H9 (cell line): ENCODE measurements around the gene NSUN3. TPM values are rescaled to one million over a fixed set of nuclear protein-coding genes. Genes with fewer than 3 reads are reported as not detected.

ENCODE experiments used
- DNase-seq: peaks from one replicate; pipeline ENCODE4 v3.0.0-alpha.2; 2017
- H2AFZ ChIP-seq: one replicate; pipeline ENCODE4 v1.6.1; 2013; ENCODE audit warnings: mild to moderate bottlenecking, low read length, control low read depth, moderate library complexity
- H2AK5ac ChIP-seq: 2 replicates; pipeline ENCODE4 v1.6.1; 2013; ENCODE audit warnings: low read length, control low read depth, mixed read lengths; ENCODE audit not compliant: insufficient read length
- H2BK120ac ChIP-seq: one replicate; pipeline ENCODE4 v1.6.1; 2013; ENCODE audit warnings: low read depth, mild to moderate bottlenecking, low read length, control low read depth, inconsistent platforms; ENCODE audit not compliant: poor library complexity, severe bottlenecking
- H2BK12ac ChIP-seq: 2 replicates; pipeline ENCODE4 v1.6.1; 2013; ENCODE audit warnings: low read length, control low read depth, mixed read lengths, low read depth; ENCODE audit not compliant: insufficient read length
- H2BK15ac ChIP-seq: 2 replicates; pipeline ENCODE4 v1.6.1; 2013; ENCODE audit warnings: low read depth, low read length, control low read depth
- H2BK20ac ChIP-seq: one replicate; pipeline ENCODE4 v1.6.1; 2013; ENCODE audit warnings: low read depth, mild to moderate bottlenecking, low read length, control low read depth, inconsistent platforms; ENCODE audit not compliant: poor library complexity, severe bottlenecking
- H2BK5ac ChIP-seq: 2 replicates; pipeline ENCODE4 v1.6.1; 2013; ENCODE audit warnings: low read length, control low read depth, mixed read lengths; ENCODE audit not compliant: insufficient read length
- H3K14ac ChIP-seq: 2 replicates; pipeline ENCODE4 v1.6.1; 2013; ENCODE audit warnings: low read length, control low read depth; ENCODE audit not compliant: insufficient read depth
- H3K18ac ChIP-seq: 2 replicates; pipeline ENCODE4 v1.6.1; 2013; ENCODE audit warnings: low read depth, mild to moderate bottlenecking, mixed read lengths, low read length, control low read depth; ENCODE audit not compliant: insufficient read length
- H3K23ac ChIP-seq: 2 replicates; pipeline ENCODE4 v1.6.1; 2013; ENCODE audit warnings: low read length, control low read depth, mixed read lengths, low read depth; ENCODE audit not compliant: insufficient read length
- H3K23me2 ChIP-seq: 2 replicates; pipeline ENCODE4 v1.6.1; 2013; ENCODE audit warnings: low read depth, mild to moderate bottlenecking, mixed read lengths, low read length, control low read depth; ENCODE audit not compliant: insufficient read length, poor library complexity, severe bottlenecking
- H3K27ac ChIP-seq: 2 replicates; pipeline ENCODE4 v1.5.1; 2013; ENCODE audit warnings: low read length, control low read depth, mixed read lengths, low read depth; ENCODE audit not compliant: insufficient read length
- H3K27me3 ChIP-seq: 2 replicates; pipeline ENCODE4 v1.6.1; 2013; ENCODE audit warnings: low read length, control low read depth, inconsistent platforms; ENCODE audit not compliant: insufficient read depth
- H3K4ac ChIP-seq: 2 replicates; pipeline ENCODE4 v1.6.1; 2013; ENCODE audit warnings: low read depth, mild to moderate bottlenecking, control low read depth, inconsistent platforms, low read length, moderate library complexity
- H3K4me1 ChIP-seq: 2 replicates; pipeline ENCODE4 v1.6.1; 2013; ENCODE audit warnings: low read length, control low read depth, inconsistent platforms; ENCODE audit not compliant: insufficient read depth
- H3K4me2 ChIP-seq: 2 replicates; pipeline ENCODE4 v1.6.1; 2013; ENCODE audit warnings: low read length, control low read depth, mixed read lengths; ENCODE audit not compliant: insufficient read length, insufficient read depth
- H3K56ac ChIP-seq: 2 replicates; pipeline ENCODE4 v1.6.1; 2013; ENCODE audit warnings: low read depth, mild to moderate bottlenecking, mixed read lengths, low read length, control low read depth; ENCODE audit not compliant: insufficient read length
- H3K79me1 ChIP-seq: 2 replicates; pipeline ENCODE4 v1.6.1; 2013; ENCODE audit warnings: low read depth, mild to moderate bottlenecking, moderate library complexity, low read length, control low read depth, inconsistent platforms; ENCODE audit not compliant: insufficient read depth, poor library complexity, severe bottlenecking
- H3K79me2 ChIP-seq: 2 replicates; pipeline ENCODE4 v1.6.1; 2013; ENCODE audit warnings: low read length, control low read depth, inconsistent platforms; ENCODE audit not compliant: insufficient read depth
- H3K9ac ChIP-seq: 2 replicates; pipeline ENCODE4 v1.6.1; 2013; ENCODE audit warnings: low read length, control low read depth, mixed read lengths; ENCODE audit not compliant: insufficient read length; ENCODE audit errors: extremely low read depth
- H3K9me3 ChIP-seq: one replicate; pipeline ENCODE4 v1.6.1; 2013; ENCODE audit warnings: low read depth, low read length, inconsistent platforms; ENCODE audit not compliant: control insufficient read depth
- H3T11ph ChIP-seq: one replicate; pipeline ENCODE4 v1.6.1; 2013; ENCODE audit warnings: mild to moderate bottlenecking, low read length, control low read depth, inconsistent platforms
- H4K20me1 ChIP-seq: one replicate; pipeline ENCODE4 v1.6.1; 2013; ENCODE audit not compliant: control insufficient read depth, insufficient read length, insufficient read depth
- H4K5ac ChIP-seq: 2 replicates; pipeline ENCODE4 v1.6.1; 2013; ENCODE audit warnings: low read depth, mild to moderate bottlenecking, mixed read lengths, low read length, control low read depth; ENCODE audit not compliant: insufficient read length
- H4K8ac ChIP-seq: replicated peaks from 2 replicates; pipeline ENCODE4 v1.6.1; 2013; ENCODE audit warnings: low read length, control low read depth, mixed read lengths, low read depth; ENCODE audit not compliant: insufficient read length
- H4K91ac ChIP-seq: 2 replicates; pipeline ENCODE4 v1.6.1; 2013; ENCODE audit warnings: low read depth, mild to moderate bottlenecking, moderate library complexity, mixed read lengths, low read length, control low read depth; ENCODE audit not compliant: insufficient read length
- H3K27ac Mint-ChIP-seq, 3 experiments: 2 replicates in 2 of 3; 3 replicates in 1 of 3; pipeline ENCODE4 v1.8.0; 2020 to 2021; ENCODE audit warnings: mixed read lengths in 3 of 3, mild to moderate bottlenecking in 1 of 3, moderate library complexity in 1 of 3
- H3K27me3 Mint-ChIP-seq: 2 replicates; pipeline ENCODE4 v1.8.0; 2021; ENCODE audit warnings: low read depth, mild to moderate bottlenecking, moderate library complexity, mixed read lengths
- H3K36me3 Mint-ChIP-seq, 3 experiments: 2 replicates in 2 of 3; 3 replicates in 1 of 3; pipeline ENCODE4 v1.8.0; 2020 to 2021; ENCODE audit warnings: low read depth in 3 of 3, mixed read lengths in 3 of 3; ENCODE audit not compliant: insufficient read depth in 1 of 3
- H3K4me1 Mint-ChIP-seq, 2 experiments: 2 replicates each; pipeline ENCODE4 v1.8.0; 2020; ENCODE audit warnings: mixed read lengths in 2 of 2
- H3K4me3 Mint-ChIP-seq, 2 experiments: 2 replicates in 1 of 2; 3 replicates in 1 of 2; pipeline ENCODE4 v1.8.0; 2020 to 2021; ENCODE audit warnings: mild to moderate bottlenecking in 2 of 2, mixed read lengths in 2 of 2, moderate library complexity in 1 of 2
- H3K9me3 Mint-ChIP-seq, 2 experiments: 2 replicates in 1 of 2; 3 replicates in 1 of 2; pipeline ENCODE4 v1.8.0; 2020; ENCODE audit warnings: mild to moderate bottlenecking in 2 of 2, mixed read lengths in 2 of 2, moderate library complexity in 1 of 2
- WGBS: extraction: QIAGEN DNeasy Blood & Tissue Kit; methylation state at CpG from one replicate; pipeline ENCODE4 v1.1.7; 2013; ENCODE audit warnings: missing lambda C conversion rate, low lambda C conversion rate, mixed read lengths; ENCODE audit not compliant: insufficient read length; ENCODE audit errors: extremely low coverage; 5-methylcytosine and 5-hydroxymethylcytosine counted together
- total RNA-seq: library from RNA; stranded (reverse); gene quantifications from 2 replicates; pipeline ENCODE4 v1.2.1, GENCODE V29; 2021
- TF ChIP-seq, protein P1 (sequence below): fragments of 200-600 bp; sonication (generic); conservative IDR thresholded peaks from 3 replicates; pipeline ENCODE4 v1.8.0; 2021; ENCODE audit warnings: antibody characterized with exemption, mild to moderate bottlenecking

NSUN3 gene
- total RNA-seq, 1 experiment from 2014 or later: 7.4 TPM

DNA sequence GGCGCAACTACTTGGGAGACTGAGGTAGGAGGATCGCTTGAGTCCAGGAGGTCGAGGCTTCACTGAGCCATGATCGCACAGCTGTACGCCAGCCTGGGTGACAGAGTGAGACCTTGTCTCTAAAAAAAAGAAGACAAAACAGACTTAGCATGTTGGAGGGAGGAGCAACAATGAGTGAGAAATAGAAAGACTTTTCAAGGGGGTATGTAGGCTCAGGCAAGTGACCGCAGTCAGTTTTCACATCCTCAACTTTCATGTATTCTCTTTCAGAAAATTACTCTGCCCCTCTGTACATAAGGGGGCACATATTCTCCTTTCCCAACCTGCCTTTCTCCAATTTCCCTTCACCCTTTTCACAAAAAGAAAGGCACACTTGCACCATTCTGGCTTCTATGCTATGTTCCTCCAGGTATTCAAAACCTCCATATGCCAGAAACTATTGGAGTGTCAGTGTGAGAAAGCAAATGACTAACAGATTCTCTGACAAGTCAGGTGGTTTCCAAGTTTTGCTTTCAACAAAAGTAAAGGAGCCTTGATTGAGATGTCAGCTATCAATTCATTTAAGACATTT is 7.6 kb downstream of the NSUN3 start:
- no peak overlapping the region for H3K56ac ChIP-seq
- H4K5ac ChIP-seq: no peak overlapping the region
- H3K4me1 Mint-ChIP-seq: 0 out of 4 replicates have a peak, but pooled peaks cover 0 to 2% of the 10 kb centered on the region in 2 experiments
- no peaks in the 10 kb centered on the region for H3K9me3 ChIP-seq
- TF ChIP-seq, protein P1, sequence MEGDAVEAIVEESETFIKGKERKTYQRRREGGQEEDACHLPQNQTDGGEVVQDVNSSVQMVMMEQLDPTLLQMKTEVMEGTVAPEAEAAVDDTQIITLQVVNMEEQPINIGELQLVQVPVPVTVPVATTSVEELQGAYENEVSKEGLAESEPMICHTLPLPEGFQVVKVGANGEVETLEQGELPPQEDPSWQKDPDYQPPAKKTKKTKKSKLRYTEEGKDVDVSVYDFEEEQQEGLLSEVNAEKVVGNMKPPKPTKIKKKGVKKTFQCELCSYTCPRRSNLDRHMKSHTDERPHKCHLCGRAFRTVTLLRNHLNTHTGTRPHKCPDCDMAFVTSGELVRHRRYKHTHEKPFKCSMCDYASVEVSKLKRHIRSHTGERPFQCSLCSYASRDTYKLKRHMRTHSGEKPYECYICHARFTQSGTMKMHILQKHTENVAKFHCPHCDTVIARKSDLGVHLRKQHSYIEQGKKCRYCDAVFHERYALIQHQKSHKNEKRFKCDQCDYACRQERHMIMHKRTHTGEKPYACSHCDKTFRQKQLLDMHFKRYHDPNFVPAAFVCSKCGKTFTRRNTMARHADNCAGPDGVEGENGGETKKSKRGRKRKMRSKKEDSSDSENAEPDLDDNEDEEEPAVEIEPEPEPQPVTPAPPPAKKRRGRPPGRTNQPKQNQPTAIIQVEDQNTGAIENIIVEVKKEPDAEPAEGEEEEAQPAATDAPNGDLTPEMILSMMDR: no peak
- no peaks in the 10 kb centered on the region for H4K20me1 ChIP-seq
- H3K27me3 Mint-ChIP-seq: no peaks in the 10 kb centered on the region
- peaks cover 13 to 21% (median 16%) of the 10 kb centered on the region in 3 experiments for H3K36me3 Mint-ChIP-seq
- no peak overlapping the region for H2BK12ac ChIP-seq
- H3K14ac ChIP-seq: no peak overlapping the region
- no peak overlapping the region for H2AK5ac ChIP-seq
- DNase-seq: no peak
- no peak overlapping the region for H3K4me3 Mint-ChIP-seq
- H2AFZ ChIP-seq: no peak overlapping the region
- H2BK120ac ChIP-seq: no peak overlapping the region
- H4K8ac ChIP-seq: no peak overlapping the region
- H3K9me3 Mint-ChIP-seq: peaks cover 0 to 4% of the 10 kb centered on the region in 2 experiments; a peak in 1 of 5 replicates
- H3K27me3 ChIP-seq: no peaks in the 10 kb centered on the region
- no peak overlapping the region for H3K27ac Mint-ChIP-seq
- H3K4me2 ChIP-seq: no peak overlapping the region
- H3K79me1 ChIP-seq: no peaks in the 10 kb centered on the region
- no peaks in the 10 kb centered on the region for H3K23me2 ChIP-seq
- no peaks in the 10 kb centered on the region for H3K79me2 ChIP-seq
- no peak overlapping the region for H4K91ac ChIP-seq
- no peak overlapping the region for H2BK20ac ChIP-seq
- no peak overlapping the region for H3K9ac ChIP-seq
- H2BK5ac ChIP-seq: no peak overlapping the region
- H3K4ac ChIP-seq: no peak overlapping the region
- no peak overlapping the region for H3K27ac ChIP-seq
- WGBS: no CpG with 5 or more reads among the region's 6 CpGs
- H3K4me1 ChIP-seq: no peaks in the 10 kb centered on the region
- no peak overlapping the region for H2BK15ac ChIP-seq
- no peak overlapping the region for H3K18ac ChIP-seq
- H3K23ac ChIP-seq: no peak overlapping the region
- no peak overlapping the region for H3T11ph ChIP-seq
